Esophagus mucosa (tissue), 1 donor: ENCODE measurements around the gene PLCXD3. TPM values are rescaled to one million over a fixed set of nuclear protein-coding genes. Genes with fewer than 3 reads are reported as not detected.
A peak's percentile ranks its signal among the peaks of the same experiment; 100 is the strongest.
"Not testable (repeated sequence)": the region's sequence is repeated elsewhere in the genome, so short reads cannot be mapped to it uniquely, and the experiment has no call there.

Experiments used
- ATAC-seq: fragments of 200-7000 bp; cut with Tn5 transposase; one replicate; pipeline ENCODE4 v1.9.1; 2020
- total RNA-seq: library from RNA; stranded (reverse); gene quantifications from one replicate; pipeline ENCODE4 v1.2.4, GENCODE V29; 2023
- donor health status: DM: yes; HTN: yes; CAD: no.

The PLCXD3 gene
- total RNA-seq, 1 donor from 2014 or later, result 0.48 TPM

DNA sequence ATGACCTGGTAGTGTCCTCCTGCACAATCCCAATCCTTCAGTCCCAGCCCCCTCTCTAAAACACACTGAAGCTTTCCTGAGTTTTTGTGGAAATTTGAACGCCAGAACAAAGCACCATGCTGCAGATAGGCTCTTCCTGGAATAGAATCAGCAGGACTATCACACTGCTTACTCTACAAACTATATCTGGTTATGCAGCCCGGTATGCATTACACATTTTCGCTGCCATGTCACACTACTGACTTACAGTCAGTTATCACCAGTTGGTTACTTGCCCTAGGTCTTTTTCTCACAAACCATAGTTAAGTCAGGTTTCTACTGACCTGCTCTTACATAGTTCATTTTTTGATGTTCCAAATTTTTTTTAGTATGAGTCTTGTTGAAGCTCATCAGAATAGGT lies 24.9 kb downstream of the PLCXD3 start:
- ATAC-seq, result no peak

DNA sequence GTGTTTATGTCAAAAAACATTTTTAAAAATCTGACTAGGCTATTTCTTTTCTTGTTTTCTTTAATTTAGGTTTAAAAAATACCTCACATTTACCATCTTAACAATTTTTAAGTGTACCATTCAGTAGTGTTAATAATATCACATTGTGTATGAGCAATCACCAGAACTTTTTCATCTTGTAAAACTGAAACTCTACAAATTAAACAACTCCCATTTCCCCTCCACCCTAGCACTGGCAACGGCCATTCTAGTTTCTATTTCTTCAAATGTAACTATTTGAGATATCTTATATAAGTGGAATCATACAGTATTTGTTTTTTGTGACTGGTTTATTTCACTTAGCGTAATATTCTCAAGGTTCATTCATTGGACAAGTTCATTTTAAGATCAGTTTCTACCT lies 27.7 kb downstream of the PLCXD3 start:
- ATAC-seq, result no peak

DNA sequence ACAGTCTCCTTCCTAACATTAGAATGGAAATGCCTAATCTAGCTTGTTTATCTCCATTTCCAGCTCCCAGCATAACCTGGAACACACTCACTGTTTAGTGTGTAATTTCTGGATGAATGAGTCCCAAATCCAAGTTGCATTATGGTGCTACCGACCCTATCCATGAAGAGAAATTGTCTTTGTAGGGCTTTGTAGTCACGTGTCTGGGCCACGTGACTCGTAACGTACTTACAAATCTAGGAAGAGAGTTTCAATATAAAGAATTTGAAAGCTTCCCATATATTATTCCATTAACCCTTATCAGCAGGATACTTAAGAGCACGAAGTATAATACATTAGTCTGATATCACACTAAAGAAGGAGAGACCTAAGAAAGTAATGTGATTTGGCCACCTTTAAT lies 28.2 kb downstream of the PLCXD3 start:
- no peak for ATAC-seq

DNA sequence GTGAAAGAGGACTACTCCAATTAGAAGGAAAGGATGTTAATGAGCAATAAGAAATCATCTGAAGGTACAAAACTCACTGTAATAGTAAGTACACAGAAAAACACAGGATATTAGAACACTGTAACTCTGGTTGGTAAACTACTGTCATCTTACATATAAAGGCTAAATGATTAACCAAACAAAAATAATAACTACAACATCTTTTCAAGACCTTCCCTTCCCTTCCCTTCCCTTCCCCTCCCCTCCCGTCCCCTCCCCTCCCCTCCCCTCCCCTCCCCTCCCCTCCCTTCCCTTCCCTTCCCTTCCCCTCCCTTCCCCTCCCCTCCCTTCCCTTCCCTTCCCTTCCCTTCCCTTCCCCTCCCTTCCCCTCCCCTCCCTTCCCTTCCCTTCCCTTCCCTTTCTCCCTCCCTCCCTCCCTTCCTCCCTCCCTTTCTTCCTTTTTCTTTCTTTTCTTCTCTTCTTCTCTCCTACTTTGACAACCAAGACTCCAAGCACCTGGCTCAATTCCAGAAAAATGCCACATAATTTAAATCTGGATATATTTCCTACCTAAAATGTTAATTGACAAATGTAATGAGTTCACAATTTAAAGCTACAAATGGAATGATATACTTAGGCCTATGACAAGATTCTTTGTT lies 38.7 kb downstream of the PLCXD3 start:
- not testable (repeated sequence) for ATAC-seq

- ATAC-seq, result no peak
Measured at GRCh38 chr5:41465493-41466171, 44.8 kb downstream of the PLCXD3 start.

DNA sequence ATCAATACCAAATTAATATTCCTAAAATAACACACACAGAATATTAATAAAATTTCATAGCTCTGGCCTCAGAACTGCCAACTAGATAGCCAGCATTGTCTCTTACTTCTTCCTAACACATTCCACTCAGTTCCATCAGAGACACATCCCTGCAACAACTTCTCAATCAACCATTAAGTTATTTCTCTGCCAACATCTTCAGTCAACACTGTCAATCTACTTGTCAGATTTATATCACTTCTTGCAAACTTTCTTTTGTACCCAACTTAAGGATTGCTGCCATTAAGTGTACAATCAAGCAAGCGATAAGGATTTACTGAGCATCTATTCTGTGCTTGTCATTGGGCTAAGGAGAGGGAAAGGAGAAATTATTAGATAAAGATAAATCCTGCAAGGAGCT lies 50.8 kb downstream of the PLCXD3 start:
- ATAC-seq, result no peak

- no peak for ATAC-seq
Measured at GRCh38 chr5:41457094-41457493, 53.3 kb downstream of the PLCXD3 start.

- no peak for ATAC-seq
Measured at GRCh38 chr5:41452506-41452905, 57.9 kb downstream of the PLCXD3 start.

DNA sequence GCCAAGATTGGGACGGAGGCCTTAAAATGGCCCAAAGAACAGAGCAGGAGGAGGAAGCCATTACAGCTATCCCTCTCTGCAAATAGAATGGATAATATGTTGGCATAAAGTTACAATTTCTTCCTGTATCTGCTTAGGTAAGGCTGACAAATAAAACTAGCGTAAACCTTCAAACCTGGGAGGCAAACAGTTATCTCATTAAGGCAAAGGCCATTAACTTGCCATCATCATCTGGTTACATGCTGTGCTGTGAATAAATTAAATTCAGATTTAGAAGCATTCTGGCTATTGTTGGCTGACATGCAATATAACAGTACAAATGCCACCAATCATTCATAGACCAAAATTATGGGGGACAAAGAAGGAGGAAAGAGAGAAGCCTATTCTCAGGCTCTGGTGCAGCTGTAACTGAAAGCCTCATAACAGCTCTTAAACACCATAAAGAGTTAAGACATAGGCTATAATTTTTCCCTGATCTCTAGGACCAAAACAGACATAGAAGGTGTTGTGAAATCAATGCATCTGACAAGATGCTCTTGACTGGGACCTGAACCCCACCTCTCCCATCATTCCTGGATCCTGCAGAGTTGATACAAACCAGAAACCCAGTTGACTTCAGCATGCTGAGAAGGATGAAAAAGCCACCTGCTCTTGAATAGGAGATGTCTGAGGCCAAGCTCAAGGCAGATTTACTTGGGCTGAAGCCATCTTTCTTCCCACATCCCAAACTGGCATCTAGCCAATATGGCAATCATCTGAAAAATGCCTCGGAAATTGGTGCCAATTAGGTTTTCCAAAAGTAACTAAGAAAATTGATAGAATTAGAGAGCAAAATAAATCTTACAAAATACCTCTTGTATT lies 62.5 kb downstream of the PLCXD3 start:
- no peak for ATAC-seq

DNA sequence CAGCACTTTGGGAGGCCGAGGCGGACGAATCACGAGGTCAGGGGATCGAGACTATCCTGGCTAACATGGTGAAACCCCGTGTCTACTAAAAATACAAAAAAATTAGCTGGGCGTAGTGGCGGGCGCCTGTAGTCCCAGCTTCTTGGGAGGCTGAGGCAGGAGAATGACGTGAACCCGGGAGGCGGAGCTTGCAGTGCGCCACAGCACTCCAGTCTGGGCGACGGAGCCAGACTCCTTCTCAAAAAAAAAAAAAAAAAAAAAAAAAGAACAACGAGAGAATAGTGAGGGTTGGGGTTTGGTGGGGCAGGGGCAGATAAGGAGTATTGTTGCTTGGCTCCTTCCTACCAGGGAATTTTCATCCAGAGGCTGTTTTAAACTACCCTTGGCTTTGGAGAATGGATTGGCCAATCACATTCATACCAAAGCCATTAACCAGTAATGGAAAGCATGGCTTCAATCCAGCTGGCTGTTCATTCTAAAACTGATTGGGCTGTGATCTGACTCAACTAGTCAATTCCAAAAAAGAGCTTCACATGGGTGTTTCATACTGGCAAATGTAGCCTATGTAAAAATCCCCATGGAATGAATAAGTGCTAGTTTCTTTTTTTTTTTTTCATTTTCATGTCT lies 64.4 kb downstream of the PLCXD3 start:
- ATAC-seq, result no peak

- ATAC-seq, result no peak
Measured at GRCh38 chr5:41435276-41435675, 75.1 kb downstream of the PLCXD3 start.

DNA sequence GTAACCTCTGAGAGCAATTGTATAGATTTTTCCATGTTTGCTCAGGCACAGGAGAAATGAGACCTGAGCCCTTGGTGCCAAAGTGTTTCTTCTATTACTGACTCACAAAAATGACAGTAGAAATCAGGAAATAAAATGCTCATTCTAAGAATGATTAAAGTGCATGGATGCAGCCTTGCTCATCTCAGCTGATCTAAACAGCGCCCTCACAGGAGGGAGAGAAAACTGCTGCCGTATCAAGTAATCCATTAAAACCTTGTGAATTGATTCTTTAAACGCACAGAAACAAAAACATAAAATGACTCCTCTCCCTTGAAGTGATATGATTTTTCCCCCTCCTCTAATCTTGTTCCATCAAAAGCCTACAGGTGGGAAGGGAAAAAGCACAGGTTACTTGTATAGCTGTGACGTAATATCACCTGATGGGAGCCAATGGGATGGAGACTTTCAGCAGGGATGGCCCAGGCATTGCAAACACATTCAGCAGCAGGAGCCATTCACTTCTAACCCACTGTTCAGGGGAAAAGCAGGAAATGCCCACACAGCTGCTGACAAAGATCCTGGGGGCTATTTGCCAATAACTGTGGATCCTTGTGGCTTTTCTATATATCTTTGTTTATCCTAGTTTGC lies 76.7 kb downstream of the PLCXD3 start:
- ATAC-seq, result no peak

DNA sequence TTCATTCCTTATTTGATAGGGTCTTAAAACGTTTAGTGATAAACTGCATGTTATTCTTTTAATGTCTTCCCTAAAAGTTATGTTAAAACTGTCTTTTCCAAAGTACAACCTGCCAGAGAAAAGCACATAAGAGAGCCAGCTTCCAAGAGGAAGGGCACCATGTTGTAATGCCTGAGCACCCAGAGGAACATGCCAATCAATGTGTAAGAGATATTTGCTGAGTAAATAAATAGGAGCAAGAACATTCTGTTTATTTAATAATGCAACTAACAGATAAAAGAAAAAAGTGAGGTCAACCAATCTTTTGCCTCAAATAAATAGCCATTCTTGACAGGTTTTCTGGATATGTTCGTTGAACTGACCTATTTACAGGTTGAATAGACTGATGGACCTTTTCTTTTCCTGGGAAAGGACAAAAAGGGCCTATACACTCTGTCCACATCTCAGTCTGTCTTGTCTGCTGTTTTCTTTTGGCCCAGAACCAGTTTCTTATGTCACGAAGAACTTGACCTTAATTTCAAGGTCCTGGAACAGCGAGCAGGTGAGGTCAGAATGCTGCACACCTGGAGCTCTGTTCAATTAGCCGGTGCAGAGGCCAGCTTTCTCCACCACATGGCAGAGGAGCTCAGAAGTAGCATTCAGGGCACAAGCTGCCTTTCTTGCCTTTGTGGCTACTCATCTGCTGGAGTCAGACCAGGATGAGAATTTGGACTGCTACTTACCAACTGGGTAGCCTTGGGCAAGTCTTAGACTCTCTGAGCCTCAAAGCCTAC lies 77.7 kb downstream of the PLCXD3 start:
- no peak for ATAC-seq

- ATAC-seq, result no peak
Measured at GRCh38 chr5:41427505-41427904, 82.9 kb downstream of the PLCXD3 start.

GRCh38 chr5:41425736-41426135 lies 84.7 kb downstream of the PLCXD3 start:
- no peak for ATAC-seq

- no peak for ATAC-seq
Measured at GRCh38 chr5:41420492-41421067, 89.8 kb downstream of the PLCXD3 start.

DNA sequence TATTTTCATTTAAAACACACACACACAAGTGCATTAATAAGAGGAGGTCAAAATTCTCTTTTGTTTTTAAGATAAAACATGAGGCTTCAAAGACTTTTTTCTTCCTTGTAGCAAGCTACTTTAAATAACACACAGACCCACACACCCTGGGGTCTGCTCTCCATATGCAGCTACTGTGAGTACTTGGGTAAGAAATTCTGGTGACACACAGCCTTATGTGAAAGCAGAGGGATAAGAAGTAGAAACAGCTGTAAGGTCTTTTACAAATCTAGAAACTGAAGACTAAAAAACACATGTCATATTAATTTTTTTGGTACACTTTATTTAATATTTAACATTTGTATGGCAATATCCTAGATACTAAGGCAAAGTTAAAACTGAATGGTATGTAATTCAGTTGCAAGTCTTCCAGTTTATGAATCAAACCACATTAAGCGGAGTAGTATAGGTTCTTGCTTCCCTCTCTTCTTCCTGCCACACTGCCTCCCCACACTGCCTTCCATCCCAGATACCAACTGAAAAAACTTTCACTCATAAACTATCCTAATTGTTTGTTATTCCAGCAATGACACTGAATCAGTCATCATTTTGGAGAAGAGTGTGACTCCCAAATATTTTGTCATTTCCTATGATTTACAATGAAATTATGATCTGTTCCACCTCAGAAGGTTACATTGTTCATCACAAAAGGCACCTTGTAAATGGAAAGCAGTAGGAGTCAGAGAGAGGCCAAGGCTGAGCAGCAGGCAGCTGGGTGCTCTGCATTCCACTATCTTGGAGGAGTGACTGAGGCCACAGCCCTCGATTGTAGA lies 92.0 kb downstream of the PLCXD3 start:
- no peak for ATAC-seq

- no peak for ATAC-seq
Measured at GRCh38 chr5:41416336-41416735, 94.1 kb downstream of the PLCXD3 start.

DNA sequence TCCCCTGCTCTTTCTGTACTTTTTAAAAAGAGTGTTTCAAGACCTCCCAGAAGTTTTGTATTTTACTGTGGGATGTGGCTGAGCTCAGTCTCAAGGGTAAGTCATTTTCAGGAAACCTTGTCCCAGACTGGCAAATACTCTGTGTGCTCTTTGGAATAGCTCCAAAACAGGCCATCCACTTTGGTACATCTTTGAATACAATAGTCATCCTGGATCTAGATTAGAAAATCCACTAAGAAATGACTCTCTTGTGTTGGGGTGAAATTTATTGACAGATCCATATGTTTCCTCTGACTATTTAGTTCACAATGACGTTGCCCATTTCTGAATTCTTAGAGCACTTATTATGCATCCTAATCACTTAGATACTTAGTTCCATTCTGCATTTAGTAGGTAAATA lies 95.2 kb downstream of the PLCXD3 start:
- no peak for ATAC-seq

- peak; percentile 38 for ATAC-seq
Measured at GRCh38 chr5:41414598-41414997, 95.8 kb downstream of the PLCXD3 start.

DNA sequence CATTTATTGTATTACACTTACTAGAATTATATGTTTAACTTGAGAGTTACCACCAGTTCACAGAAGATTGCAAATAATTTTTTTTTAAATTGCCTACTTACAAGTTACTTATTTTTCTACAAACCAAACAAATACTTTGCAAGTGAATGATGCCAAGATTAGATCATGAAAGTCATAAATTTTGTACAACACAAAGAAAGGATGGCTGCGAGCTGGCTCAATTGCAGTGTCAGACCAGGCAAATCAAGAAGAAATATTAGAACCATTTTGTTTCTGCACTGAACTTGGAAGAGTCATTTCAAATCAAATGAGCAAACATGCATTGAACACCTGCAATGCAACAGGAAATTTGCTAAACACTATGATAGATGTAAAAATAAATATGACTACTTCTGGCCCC lies 97.3 kb downstream of the PLCXD3 start:
- ATAC-seq, result no peak
